A673 (cell line): ENCODE results near the gene ANK3. TPM values are rescaled to one million over a fixed set of nuclear protein-coding genes. Genes with fewer than 3 reads are reported as not detected.

Experiments used
- BruUV-seq: library from RNA; stranded (reverse); fragments of 400-500 nt; replicated peaks from 2 replicates; lab custom pipeline; 2021; lab: Mats Ljungman, UMichigan
- CTCF ChIA-PET: fragments of 300-600 bp; sonication (Branson Sonifier 250); formaldehyde crosslinking; loops from one replicate; lab custom pipeline; 2022; ENCODE audit warnings: antibody characterized with exemption; lab: Charles Lee
- POLR2A ChIA-PET: fragments of 300-600 bp; sonication (Branson Sonifier 250); formaldehyde crosslinking; loops from one replicate; lab custom pipeline; 2022; ENCODE audit warnings: antibody characterized with exemption; ENCODE audit not compliant: low non-redundant PET; lab: Charles Lee
- DNase-seq: peaks from one replicate; pipeline ENCODE4 v3.0.0-alpha.2; 2015; ENCODE audit warnings: low spot score
- H3K27ac ChIP-seq: fragments of 200-600 bp; sonication (generic); 2 replicates; pipeline ENCODE4 v1.5.1; 2016; ENCODE audit warnings: mixed run types, low read depth, mild to moderate bottlenecking, mixed read lengths, antibody characterized with exemption, low read length; ENCODE audit not compliant: poor library complexity, severe bottlenecking
- H3K27me3 ChIP-seq: fragments of 200-600 bp; sonication (generic); replicated peaks from 2 replicates; pipeline ENCODE4 v1.6.1; 2017; ENCODE audit warnings: mixed run types, low read depth, mild to moderate bottlenecking, mixed read lengths, antibody characterized with exemption, low read length; ENCODE audit not compliant: insufficient read depth, poor library complexity
- H3K36me3 ChIP-seq: fragments of 200-600 bp; sonication (generic); 2 replicates; pipeline ENCODE4 v1.6.1; 2016; ENCODE audit warnings: mixed run types, mild to moderate bottlenecking, mixed read lengths, antibody characterized with exemption, low read length; ENCODE audit not compliant: insufficient read depth, poor library complexity, severe bottlenecking
- H3K4me1 ChIP-seq: fragments of 200-600 bp; sonication (generic); 2 replicates; pipeline ENCODE4 v1.6.1; 2017; ENCODE audit warnings: mixed run types, mild to moderate bottlenecking, mixed read lengths, antibody characterized with exemption, low read length; ENCODE audit not compliant: insufficient read depth, poor library complexity, severe bottlenecking
- H3K4me3 ChIP-seq: fragments of 200-600 bp; sonication (generic); 2 replicates; pipeline ENCODE4 v1.5.1; 2016; ENCODE audit warnings: low read depth, mixed run types, mild to moderate bottlenecking, mixed read lengths, low read length; ENCODE audit not compliant: poor library complexity, severe bottlenecking
- H3K9me3 ChIP-seq: fragments of 200-600 bp; sonication (generic); 2 replicates; pipeline ENCODE4 v1.6.1; 2016; ENCODE audit warnings: mixed run types, low read depth, mild to moderate bottlenecking, mixed read lengths, antibody characterized with exemption, low read length; ENCODE audit not compliant: poor library complexity, severe bottlenecking
- CTCF ChIP-seq: fragments of 300-800, 200-600 bp; sonication (generic); conservative IDR thresholded peaks from 2 replicates; pipeline ENCODE4 v1.5.1; 2017; ENCODE audit warnings: low read depth, mild to moderate bottlenecking, antibody characterized with exemption, low read length, moderate library complexity, mixed read lengths
- EZH2 ChIP-seq: fragments of 200-600 bp; sonication (generic); IDR thresholded peaks from 2 replicates; pipeline ENCODE4 v1.6.1; 2017; ENCODE audit warnings: borderline replicate concordance, low read depth, mild to moderate bottlenecking, mixed read lengths, antibody characterized with exemption, low read length; ENCODE audit not compliant: poor library complexity, severe bottlenecking
- intact Hi-C: fragments of 100-400 bp; cut with micrococcal nuclease; formaldehyde crosslinking; loops from one replicate; pipeline ENCODE4 v1.10.0; 2022; ENCODE audit not compliant: unreplicated experiment
- total RNA-seq: library from RNA; stranded (reverse); gene quantifications from 2 replicates; pipeline ENCODE4 v1.2.3, GENCODE V29; 2021

ANK3 gene
- total RNA-seq, 1 experiment from 2014 or later: 13.5 TPM

- H3K4me3 ChIP-seq: no peak overlapping the region
- peaks cover 7% of the 10 kb centered on the region for H3K4me1 ChIP-seq
- POLR2A ChIA-PET: no interaction called here
- no peaks in the 10 kb centered on the region for H3K9me3 ChIP-seq
- no peak for TF ChIP-seq CTCF
- TF ChIP-seq EZH2: no peak
- DNase-seq: no peak
- CTCF ChIA-PET: no interaction called here
- no TSS peak for BruUV-seq
- no peaks in the 10 kb centered on the region for H3K36me3 ChIP-seq
- H3K27me3 ChIP-seq: no peaks in the 10 kb centered on the region
- no peak overlapping the region for H3K27ac ChIP-seq
- intact Hi-C loops: no loop called here
Observed at GRCh38 chr10:60423920-60424319, 34.2 kb upstream of the ANK3 start.

DNA sequence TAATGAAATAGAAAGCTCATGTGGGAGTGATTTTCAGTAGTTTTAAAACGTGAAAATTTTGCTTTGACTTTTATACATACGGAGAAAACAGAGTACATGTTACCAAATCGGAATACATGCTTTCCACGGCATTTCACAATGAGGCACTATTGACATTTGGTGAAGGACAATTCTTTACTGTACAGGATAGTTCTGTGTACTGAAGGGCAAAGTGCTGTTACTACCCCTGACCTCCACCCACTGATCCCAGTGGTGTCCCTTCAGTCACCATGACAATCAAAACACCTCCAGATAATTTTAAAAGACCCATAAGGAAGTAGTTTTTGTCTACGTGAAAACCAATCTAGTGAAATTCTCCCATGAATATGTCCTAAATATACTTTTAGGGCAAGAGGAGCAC lies 33.1 kb upstream of the ANK3 start:
- Histone ChIP-seq H3K4me3 (no peak overlapping the region), H3K27ac (no peak overlapping the region), H3K27me3 (no peaks in the 10 kb centered on the region), H3K4me1 (no peaks in the 10 kb centered on the region), H3K36me3 (no peaks in the 10 kb centered on the region), H3K9me3 (no peaks in the 10 kb centered on the region)
- ChIA-PET CTCF (interaction anchor here (0.6 kb wide), 1 partner anchor 860 kb away, joined by 7 read pairs; no protein-coding TSS in a partner anchor), POLR2A (no interaction called here)
- intact Hi-C loops: no loop called here
- TF ChIP-seq CTCF: no peak
- no peak for TF ChIP-seq EZH2
- no TSS peak for BruUV-seq
- DNase-seq: no peak

- no peaks in the 10 kb centered on the region for H3K4me1 ChIP-seq
- H3K27ac ChIP-seq: no peak overlapping the region
- ChIA-PET CTCF (no interaction called here), POLR2A (no interaction called here)
- no peaks in the 10 kb centered on the region for H3K36me3 ChIP-seq
- no peak overlapping the region for H3K4me3 ChIP-seq
- DNase-seq: no peak
- TF ChIP-seq EZH2 (no peak), CTCF (no peak)
- BruUV-seq: no TSS peak
- intact Hi-C loops: no loop called here
- no peaks in the 10 kb centered on the region for H3K27me3 ChIP-seq
- H3K9me3 ChIP-seq: no peaks in the 10 kb centered on the region
Observed at GRCh38 chr10:60420991-60421894, 31.6 kb upstream of the ANK3 start.
